ENCODE data around the gene PROZ.

Gene PROZ

DNA sequence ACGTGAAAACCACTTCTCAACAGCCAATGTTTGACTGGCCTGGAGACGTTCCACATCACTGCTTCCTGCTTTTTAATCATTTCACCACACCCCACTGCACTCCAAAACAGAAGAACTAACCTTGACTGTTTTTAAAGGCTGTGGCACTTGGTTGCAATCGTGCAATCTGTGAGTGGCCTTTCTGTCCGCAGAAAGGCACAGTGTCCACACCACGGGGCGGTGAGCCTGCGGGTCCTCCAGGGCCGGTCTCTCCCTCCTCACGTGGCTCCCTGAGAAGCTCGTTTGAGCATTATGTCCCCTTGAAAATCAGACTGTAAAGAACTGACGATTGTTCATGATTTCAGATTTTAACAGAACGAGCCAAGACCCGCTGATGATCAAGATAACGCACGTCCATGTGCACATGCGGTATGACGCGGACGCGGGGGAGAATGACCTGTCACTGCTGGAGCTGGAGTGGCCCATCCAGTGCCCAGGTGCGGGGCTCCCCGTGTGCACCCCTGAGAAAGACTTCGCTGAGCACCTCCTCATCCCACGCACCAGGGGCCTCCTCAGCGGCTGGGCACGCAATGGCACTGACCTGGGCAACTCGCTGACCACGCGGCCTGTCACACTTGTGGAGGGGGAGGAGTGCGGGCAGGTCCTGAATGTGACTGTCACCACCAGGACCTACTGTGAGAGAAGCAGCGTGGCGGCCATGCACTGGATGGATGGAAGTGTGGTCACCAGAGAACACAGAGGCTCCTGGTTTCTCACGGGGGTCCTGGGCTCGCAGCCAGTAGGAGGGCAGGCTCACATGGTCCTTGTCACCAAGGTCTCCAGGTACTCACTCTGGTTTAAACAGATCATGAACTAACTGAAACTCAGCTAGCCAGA, 13.0 kb downstream of the PROZ start:
- TF ChIP-seq EZH2phosphoT487 (IDR thresholded peaks at IDR 0.05; ENCODE audit: low read depth) (no peak), CTCF (IDR thresholded peaks at IDR 0.05; ENCODE audit: low read depth, low read length) (no peak)
- Histone ChIP-seq H3K9ac (ENCODE audit: low read length) (no peak overlapping the region), H3K4me3 (ENCODE audit: low read length) (no peak overlapping the region), H3K79me2 (ENCODE audit: low read length) (no peaks in the 10 kb centered on the region), H4K20me1 (ENCODE audit: insufficient read depth, low read length) (no peaks in the 10 kb centered on the region; the same call in 1 of the 2 replicates), H3K4me2 (ENCODE audit: low read length) (no peak overlapping the region), H3K4me1 (ENCODE audit: low read length) (no peaks in the 10 kb centered on the region), H2AFZ (ENCODE audit: low read depth, low read length) (no peak overlapping the region), H3K27me3 (ENCODE audit: low read depth, low read length) (no peaks in the 10 kb centered on the region), H3K9me3 (ENCODE audit: insufficient read depth, low read length) (no peaks in the 10 kb centered on the region), H3K36me3 (replicated peaks; ENCODE audit: low read depth, low read length) (peaks cover 56% of the 10 kb centered on the region), H3K27ac (ENCODE audit: low read length) (no peak overlapping the region)

- Histone ChIP-seq H3K4me2 (ENCODE audit: low read length) (no peak overlapping the region), H4K20me1 (ENCODE audit: insufficient read depth, low read length) (no peaks in the 10 kb centered on the region), H3K4me3 (ENCODE audit: low read length) (no peak overlapping the region), H3K9ac (ENCODE audit: low read length) (no peak overlapping the region), H3K36me3 (replicated peaks; ENCODE audit: low read depth, low read length) (peaks cover 59% of the 10 kb centered on the region), H3K27me3 (ENCODE audit: low read depth, low read length) (no peaks in the 10 kb centered on the region), H2AFZ (ENCODE audit: low read depth, low read length) (no peak overlapping the region), H3K9me3 (ENCODE audit: insufficient read depth, low read length) (no peaks in the 10 kb centered on the region), H3K79me2 (ENCODE audit: low read length) (no peaks in the 10 kb centered on the region), H3K4me1 (ENCODE audit: low read length) (no peaks in the 10 kb centered on the region), H3K27ac (ENCODE audit: low read length) (no peak overlapping the region)
- TF ChIP-seq CTCF (IDR thresholded peaks at IDR 0.05; ENCODE audit: low read depth, low read length), result no peak
- no peak for TF ChIP-seq EZH2phosphoT487 (IDR thresholded peaks at IDR 0.05; ENCODE audit: low read depth)
These were observed 14.0 kb downstream of the PROZ start for GRCh38 chr13:113172419-113172926.

GRCh38 chr13:113176280-113176679, 17.8 kb downstream of the PROZ start:
- no peaks in the 10 kb centered on the region for H3K79me2 ChIP-seq (ENCODE audit: low read length)
- no peak overlapping the region for H3K27ac ChIP-seq (ENCODE audit: low read length)
- H2AFZ ChIP-seq (ENCODE audit: low read depth, low read length), result no peak overlapping the region
- peaks cover 80% of the 10 kb centered on the region for H3K36me3 ChIP-seq (replicated peaks; ENCODE audit: low read depth, low read length)
- TF ChIP-seq CTCF (IDR thresholded peaks at IDR 0.05; ENCODE audit: low read depth, low read length), result no peak
- no peaks in the 10 kb centered on the region for H3K9me3 ChIP-seq (ENCODE audit: insufficient read depth, low read length)
- H3K27me3 ChIP-seq (ENCODE audit: low read depth, low read length), result no peaks in the 10 kb centered on the region
- H4K20me1 ChIP-seq (ENCODE audit: insufficient read depth, low read length), result no peaks in the 10 kb centered on the region
- no peak overlapping the region for H3K4me3 ChIP-seq (ENCODE audit: low read length)
- H3K4me2 ChIP-seq (ENCODE audit: low read length), result no peak overlapping the region
- H3K9ac ChIP-seq (ENCODE audit: low read length), result no peak overlapping the region
- H3K4me1 ChIP-seq (ENCODE audit: low read length), result no peaks in the 10 kb centered on the region

GRCh38 chr13:113176822-113177221, 18.4 kb downstream of the PROZ start:
- Histone ChIP-seq H3K4me2 (ENCODE audit: low read length) (no peak overlapping the region), H3K9me3 (ENCODE audit: insufficient read depth, low read length) (no peaks in the 10 kb centered on the region), H3K27me3 (ENCODE audit: low read depth, low read length) (no peaks in the 10 kb centered on the region), H3K4me1 (ENCODE audit: low read length) (no peaks in the 10 kb centered on the region), H3K27ac (ENCODE audit: low read length) (no peak overlapping the region), H3K4me3 (ENCODE audit: low read length) (no peak overlapping the region), H2AFZ (ENCODE audit: low read depth, low read length) (no peak overlapping the region), H4K20me1 (ENCODE audit: insufficient read depth, low read length) (no peaks in the 10 kb centered on the region), H3K79me2 (ENCODE audit: low read length) (no peaks in the 10 kb centered on the region), H3K9ac (ENCODE audit: low read length) (no peak overlapping the region), H3K36me3 (replicated peaks; ENCODE audit: low read depth, low read length) (peaks cover 76% of the 10 kb centered on the region)
- TF ChIP-seq EZH2phosphoT487 (IDR thresholded peaks at IDR 0.05; ENCODE audit: low read depth), result no peak
- no peak for TF ChIP-seq CTCF (IDR thresholded peaks at IDR 0.05; ENCODE audit: low read depth, low read length)
